Kasumi-1 (cell line): Measurements from ENCODE around the gene KCNE4.
"Not testable (repeated sequence)": the region's sequence is repeated elsewhere in the genome, so short reads cannot be mapped to it uniquely, and the experiment has no call there.

ENCODE experiments used
- DNase-seq, 2 experiments: peaks; one replicate each; lab custom pipeline; 2025; lab: John Stamatoyannopoulos, UW

The KCNE4 gene

DNA sequence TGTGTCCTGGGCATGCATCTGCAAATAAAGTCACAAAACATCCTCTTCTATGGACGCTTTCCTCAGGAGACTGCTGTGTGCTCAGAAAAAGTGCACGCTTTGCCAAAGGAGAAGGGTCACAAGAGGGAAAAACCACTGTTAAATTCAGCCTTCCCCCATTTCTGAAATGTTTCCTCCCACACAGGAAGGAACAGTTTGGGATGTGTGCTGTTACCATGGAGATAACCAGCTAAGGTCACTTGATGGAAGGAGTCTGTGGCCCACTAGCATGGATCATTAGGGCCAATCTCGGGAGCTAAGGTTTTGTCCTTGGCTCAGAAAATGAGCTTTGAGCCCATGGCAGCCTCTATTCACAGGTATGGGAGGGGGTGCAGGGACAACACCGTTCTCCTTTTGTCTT is 5.6 kb downstream of the KCNE4 start:
- no peak for DNase-seq

DNA sequence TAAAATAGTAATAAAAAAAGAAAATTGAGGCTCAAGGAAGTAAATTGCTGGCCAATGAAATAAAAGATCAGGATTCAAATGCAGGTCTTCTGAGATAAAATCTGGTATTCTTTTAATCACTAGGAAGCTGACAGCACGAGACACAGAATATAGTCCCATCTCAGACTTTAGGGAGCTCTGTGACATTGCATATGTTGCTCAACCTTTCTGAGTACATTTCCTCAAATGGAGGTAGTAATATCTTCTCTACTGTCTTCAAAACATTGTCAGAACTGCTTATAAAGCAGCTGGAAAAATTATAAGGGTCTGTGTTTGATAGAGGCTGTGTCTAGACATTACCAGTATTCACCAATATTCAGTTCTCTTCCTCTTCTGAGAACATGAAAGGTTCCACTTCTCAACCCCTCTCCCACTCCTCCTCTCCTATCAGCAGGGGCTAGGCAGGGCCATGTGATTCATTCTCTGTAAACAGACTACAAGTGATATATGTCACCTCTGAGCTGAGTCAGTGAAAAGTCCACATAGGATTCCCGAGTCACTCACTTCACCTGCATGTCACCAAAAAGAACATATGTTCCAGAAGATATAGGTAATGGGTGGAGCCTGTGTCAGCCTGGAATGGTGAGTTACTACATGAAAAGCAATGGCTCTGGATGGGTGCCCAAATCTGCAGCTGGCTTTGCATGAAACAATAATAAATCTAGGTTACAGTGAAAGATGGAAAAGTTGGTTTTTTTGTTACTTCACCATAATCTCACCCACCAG is 7.1 kb downstream of the KCNE4 start:
- DNase-seq: no peak

DNA sequence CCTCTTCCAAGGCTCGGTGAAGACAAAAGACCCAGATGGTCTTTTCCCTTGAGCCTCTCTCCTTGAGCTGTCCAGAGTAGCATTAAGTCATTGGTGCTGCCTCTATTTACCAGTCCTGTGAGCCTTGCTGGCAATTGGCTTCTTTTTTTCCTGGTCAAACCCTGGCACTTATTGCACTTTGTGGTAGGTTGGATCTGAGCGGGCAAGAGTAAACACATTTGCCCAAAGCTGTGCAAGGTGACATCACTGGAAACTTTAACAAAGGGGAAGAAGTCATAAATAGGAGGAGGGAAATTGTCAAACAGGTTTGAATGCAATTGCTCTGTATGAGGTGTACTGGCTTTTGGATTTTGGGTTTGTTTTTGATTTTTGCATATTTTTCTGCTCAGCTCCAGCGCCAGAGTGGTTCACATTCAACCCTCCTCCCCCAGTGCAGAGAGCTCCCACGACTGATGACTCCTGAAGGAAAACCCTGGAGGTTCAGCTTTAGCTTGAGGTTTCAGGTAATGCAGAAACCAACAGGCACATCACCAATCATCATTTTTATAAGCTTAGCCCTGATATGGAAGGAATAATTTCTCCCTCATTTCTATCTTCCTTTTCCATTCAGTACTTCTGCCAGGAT is 8.3 kb downstream of the KCNE4 start:
- DNase-seq: no peak

DNA sequence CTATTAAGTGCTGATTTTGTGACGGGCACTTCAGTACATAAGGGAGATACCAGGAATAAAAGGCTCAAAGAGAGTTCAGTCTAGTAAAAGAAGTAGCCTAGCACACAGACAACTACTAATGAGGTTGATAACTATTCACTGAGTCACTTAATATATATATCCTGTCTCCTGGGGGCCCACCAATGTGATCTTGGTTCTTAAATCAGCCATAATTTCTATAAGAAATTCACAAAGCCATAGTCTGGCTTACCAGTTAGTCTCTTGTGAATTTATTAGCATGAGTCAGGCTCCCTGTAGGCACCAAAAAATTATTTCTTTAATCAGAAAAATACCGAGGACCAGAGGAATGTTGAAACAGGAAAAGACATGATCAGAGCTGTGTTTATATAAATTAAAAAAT is 10.4 kb downstream of the KCNE4 start:
- no peak for DNase-seq

DNA sequence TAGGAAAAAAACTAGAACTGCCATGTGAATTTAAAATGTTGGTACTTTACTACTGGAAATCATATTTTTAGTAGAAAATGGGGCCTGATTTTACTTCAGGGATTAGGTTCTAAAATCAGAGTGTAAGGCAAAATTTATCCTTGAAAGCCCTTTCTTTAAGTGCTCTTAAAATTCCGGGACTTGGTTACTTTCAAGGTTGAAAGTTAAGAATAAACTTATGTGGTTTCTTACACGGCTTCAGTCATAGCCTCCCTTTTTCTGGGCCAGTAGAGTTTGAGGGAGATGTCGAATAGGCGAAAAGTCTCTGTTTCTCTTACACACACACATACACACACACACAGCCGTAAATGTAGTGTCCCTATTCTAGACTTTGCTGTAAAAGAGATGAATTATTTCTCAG is 13.1 kb downstream of the KCNE4 start:
- no peak for DNase-seq

DNA sequence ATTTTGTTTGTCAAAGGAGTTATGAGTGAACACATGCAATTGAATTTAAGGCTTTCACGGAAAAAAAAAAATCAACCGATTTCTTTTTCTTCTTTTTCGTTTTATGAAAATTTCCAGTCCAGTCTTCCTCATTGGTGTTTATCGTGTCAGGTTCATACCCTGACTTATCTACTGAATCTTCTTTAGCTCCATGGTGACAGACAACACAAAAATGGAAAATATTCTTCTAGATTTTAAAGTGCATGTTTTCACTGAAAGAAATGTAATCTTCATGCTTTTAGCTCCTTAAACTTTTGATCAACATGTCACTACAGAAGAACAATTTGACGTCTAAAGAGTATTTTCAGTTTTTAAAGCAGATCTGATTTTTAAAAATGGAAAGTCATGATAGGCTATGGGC is 14.7 kb downstream of the KCNE4 start:
- no peak for DNase-seq

DNA sequence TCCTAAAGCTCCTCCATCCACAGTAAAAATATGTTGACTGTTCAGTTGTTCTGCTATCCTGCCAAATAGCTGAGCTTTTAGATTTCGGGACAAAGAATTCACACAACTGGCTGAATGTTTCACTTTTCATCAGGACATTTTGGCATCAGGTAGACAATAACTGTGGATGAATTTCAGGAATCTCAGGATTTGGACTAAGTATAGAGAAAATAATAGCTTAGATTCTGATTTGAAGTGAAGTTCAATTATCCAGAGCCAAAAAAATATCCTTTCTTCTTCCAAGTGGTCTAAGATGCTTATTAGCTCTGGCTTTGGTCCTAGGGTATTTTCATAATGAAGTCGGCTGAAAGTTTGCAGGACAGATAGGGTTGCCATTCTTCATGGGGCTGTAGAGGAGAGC is 16.1 kb downstream of the KCNE4 start:
- no peak for DNase-seq

DNA sequence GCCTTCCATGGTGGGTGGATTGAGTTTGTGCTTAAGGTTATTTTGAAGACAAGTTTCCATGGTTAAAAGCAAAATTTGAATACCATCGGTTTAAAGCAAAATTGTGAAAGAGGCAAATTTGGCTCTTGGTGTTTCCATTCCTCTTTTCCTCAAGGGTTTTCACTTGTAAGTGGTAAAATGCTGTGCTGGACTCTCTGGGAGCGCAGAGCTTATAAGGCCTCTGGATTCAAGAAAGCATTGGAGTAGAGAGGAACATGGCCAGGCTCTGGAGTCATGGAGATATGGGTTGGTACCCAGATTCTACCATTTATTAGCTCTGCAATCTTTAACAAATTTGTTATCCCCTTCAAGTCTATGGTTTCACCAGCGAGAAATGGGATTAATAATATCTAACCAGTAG is 17.5 kb downstream of the KCNE4 start:
- DNase-seq: no peak

DNA sequence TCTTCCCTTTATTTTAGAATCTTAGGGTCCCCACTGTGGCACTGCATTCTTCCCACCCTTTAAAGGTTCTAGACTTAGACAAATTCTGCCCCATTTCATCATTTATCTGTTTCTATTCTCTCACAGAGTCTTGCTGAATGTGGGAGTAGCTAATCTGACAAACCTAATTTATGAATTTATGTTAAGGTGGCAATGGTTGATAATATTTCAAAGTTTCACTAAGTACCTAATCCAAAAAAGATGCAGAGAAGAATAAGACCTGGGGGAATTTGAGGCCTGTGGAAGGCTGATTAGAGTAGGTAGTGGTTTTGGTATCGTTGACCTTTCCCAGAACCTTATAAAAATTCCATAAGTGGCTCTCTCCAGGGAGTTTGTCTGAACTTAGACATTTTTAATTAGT is 18.0 kb downstream of the KCNE4 start:
- DNase-seq: no peak

DNA sequence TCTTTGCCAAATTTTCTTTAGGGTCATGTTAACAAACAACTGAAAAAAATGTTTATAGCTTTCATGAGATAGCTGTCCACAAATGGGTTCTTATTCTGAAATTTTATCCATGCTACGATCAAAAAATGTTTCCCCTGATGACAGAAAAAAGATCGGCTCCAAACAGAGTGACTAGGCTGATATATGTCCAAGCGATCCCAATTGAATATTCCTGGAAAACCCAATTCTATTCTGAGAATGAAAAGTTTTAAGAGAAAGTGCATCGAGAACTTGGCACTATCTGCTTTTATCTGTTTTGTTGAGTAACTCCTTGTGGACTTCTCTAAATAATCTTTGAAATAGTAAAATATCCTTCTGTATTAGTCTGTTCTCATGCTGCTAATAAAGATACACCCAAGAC is 19.1 kb downstream of the KCNE4 start:
- no peak for DNase-seq

DNA sequence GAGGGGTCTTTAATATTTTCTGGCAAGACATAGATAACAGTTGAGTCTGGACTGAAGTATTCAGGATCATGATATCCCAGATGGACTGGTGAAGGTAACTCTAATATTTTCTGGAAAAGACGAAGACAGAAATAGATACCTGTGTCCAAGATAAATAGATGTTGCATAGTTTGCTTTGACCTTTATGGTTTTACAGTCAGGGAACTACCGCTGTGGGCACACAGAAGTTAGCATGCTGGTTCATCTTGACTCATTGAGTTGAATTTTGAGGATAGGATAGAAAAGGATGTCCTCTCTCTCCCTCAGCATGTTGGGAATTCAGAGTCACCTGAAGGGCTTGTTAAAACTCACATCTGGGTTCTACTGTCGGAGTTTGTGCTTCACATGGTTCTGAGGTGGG is 20.8 kb downstream of the KCNE4 start:
- DNase-seq: no peak

DNA sequence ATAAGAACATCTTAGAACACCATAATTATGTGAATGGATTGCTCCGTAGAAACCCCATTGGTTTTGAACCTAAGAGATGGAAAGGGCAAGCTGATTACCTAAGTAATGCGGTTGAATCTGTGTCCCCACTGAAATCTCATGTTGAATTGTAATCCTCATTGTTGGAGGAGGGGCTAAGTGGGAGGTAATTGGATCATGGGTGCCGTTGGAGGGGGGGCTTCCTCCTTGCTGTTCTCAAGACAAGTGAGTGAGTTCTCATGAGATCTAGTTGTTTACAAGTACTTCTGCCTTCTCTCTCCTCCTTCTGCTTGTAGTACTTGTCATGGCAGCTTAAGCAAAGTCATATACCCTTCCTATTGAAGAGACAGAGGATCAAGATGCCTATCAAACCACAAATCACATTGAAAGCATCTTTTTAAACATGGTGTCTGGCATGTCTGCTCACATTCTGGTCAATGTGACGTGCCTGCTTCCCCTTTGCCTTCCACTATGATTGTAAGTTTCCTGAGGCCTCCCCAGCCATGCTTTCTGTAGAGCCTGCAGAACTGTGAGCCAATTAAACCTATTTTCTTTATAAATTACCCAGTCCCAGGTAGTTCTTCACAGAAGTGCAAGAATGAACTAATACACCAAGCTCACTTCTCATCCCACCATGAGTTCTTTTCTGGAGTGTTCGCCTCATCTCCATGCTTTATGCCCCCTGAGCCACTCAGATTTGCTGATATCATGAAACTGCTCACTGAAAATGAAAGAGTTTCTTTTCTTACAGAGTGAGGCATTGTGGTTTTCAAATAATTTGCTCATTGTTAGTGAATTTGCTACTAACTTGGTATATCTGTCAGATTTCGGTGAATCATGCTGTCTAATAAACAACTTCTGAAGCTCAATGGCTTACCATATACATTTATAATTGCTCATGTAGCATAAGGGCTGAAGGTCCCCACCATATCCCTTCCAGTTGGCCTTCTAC is 23.6 kb downstream of the KCNE4 start:
- DNase-seq: no peak

DNA sequence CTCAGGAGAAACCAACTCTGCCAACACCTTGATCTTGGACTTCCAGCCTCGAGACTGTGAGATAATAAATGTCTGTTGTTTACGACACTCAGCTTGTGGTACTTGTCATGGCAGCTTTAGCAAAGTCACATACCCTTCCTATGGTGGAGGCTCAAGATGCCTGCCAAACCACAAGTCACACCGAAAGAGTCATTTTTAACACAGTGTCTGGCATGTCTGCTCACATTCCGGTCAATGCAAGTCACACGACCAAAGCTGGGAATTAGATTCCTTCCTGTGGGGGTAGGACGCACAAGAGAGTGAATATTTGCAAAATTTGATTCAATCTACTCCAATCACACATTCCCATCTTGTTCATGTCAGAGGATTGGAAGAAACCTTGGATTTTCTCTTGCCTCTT is 24.6 kb downstream of the KCNE4 start:
- DNase-seq: no peak

DNA sequence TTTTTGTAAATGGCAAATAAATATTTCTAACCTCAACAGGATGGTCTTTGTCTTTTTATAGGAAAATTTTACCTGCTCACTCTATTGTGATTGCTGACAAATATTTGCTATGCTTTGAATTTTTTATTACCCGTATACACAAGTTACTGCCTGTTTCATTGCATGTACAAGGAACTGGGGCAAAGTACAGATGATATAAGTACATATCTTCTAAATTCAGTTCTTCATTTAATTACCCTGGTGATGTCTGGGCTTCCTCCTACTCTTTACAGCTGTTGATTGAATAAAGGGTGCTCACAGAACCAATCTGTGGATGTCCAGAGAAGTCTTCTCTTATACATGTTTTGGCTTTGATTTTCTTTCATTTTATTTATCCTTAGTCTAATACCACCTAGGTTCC is 26.5 kb downstream of the KCNE4 start:
- no peak for DNase-seq

DNA sequence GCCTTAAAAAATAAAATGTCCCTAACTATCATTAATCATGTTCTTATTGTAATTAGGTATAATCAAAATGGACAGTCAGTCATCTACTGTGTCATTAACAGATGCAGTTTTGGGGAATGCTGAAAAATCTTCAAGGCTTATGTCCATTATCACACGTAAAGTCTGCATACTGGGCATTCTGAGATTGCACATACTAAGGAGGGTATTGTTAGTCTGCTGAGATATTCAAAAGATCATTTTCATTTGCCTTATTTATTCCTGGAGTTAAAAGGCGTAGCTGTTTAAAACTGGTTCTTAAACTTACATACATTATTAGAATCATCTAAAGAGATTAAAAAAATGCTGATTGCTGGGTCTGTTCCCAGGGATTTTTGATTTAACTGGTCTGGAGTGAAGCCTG is 27.4 kb downstream of the KCNE4 start:
- no peak for DNase-seq

DNA sequence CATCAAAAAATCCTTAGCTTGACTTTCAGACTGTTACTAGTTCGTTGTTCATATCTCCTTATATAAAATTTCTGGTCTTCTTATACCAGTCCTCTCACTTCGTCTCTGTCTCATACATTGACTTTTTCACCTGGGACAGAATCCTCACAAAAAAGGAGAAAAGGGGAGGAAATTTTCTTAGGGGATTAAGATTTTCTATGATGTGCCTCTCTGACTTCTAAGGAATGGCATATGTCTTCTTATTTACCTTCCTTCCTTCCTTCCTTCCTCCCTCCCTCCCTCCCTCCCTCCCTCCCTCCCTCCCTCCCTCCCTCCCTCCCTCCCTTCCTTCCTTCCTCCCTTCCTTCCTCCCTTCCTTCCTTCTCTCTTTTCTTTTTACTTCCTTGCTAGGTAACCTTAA is 27.9 kb downstream of the KCNE4 start:
- no peak for DNase-seq

DNA sequence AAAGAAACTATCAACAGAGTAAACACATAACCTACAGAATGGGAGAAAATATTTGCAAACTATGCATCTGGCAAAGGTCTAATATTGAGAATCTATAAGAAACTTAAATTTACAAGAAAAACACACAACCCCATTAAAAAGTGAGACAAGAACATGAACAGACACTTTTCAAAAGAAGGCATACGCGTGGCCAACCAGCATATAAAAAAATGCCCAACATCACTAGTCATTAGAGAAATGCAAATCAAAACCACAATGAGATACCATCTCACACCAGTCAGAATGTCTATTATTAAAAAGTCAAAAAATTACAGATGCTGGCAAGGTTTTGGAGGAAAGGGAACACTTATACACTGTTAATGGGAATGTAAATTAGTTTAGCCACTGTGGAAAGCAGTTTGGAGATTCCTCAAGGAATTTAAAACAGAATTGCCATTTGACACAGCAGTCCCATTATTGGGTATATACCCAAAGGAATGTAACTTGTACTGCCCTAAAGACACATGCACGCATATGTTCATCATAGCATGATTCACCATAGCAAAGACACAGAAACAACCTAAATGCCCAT is 28.9 kb downstream of the KCNE4 start:
- not testable (repeated sequence) for DNase-seq

DNA sequence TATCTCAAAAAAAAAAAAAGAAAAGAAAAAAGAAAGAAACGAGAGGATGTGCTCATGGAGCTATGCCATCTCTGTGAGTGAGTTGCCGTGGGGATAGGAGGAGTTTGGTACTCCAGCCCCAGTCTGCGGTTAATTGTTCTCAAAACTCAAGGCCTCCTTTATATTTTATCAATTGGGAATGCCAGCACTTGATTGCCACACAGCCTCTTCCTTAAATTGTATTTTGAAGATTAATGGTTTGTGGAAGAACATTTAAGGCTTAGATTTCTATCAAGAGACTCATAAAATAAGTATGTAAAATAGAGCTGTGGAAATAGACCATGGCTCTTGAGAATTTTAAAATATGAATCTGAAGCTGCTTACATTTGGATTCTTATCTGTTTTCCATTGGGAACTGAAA is 29.8 kb downstream of the KCNE4 start:
- no peak for DNase-seq

DNA sequence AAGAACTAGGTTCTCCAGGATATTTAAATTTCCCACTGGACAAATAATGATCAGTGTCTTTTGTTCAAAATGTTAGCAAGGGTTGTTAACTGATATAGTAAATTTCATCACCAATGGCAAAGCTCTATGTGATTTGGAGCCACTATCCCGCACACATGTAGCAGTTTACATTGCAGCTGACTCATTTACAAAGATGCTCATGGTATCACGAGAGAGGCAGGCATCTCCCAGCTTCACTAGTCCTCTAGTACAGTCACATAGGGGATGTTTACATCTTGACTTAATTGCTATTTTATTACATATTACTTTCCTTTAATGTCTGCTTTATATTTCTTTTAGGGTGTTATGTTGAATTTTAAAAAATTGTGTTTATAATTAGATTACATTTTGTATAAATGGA is 30.7 kb downstream of the KCNE4 start:
- DNase-seq: no peak

DNA sequence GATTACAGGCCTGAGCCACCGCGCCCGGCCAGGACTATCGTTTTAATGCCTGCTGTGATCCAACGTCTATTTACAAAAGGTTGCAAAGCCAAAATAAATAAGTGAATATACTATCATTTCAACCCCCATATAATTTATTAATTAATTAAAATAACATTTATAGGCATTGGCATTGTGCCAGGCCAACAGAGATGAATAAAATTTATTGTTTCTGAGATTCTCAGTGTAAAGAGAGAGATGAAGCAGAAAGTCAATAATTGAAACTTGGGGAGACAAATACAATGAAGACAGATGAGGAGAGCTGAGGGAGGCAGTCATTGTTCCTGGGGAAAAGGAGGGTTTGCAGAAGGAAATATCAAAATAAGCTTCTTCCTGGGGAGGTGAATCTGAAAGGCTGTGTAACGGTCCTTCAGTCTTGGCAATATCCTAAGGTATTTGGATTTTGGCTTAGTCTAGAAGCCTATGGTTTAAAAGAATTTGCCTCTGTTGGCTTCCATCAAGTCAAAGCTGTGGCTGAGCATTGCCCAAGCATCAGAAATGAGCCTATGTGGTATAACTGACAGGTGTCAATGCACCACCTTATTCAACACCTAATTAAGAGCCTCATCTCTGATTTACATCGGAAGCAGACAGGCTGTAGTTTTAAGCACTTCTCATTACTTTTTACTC is 31.5 kb downstream of the KCNE4 start:
- no peak for DNase-seq

DNA sequence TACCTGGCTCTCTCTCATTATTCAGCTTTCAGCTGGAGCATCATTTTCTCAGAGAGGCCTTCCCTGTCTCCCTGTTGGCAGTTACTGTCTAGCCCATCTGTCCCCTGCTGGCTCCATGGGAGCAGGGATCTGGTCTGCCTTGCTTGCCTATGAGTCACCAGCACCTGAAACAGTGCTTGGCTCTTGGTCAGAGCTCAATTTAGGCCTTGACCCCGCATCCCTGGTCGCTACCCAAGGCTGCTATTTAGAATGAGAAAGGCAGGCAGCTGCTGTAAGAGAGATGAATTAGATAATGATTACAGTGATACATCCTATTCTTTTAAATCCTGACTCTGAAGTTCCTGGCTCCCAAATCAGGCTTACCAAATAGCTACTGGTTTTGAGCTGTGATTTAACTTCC is 32.9 kb downstream of the KCNE4 start:
- DNase-seq: no peak

DNA sequence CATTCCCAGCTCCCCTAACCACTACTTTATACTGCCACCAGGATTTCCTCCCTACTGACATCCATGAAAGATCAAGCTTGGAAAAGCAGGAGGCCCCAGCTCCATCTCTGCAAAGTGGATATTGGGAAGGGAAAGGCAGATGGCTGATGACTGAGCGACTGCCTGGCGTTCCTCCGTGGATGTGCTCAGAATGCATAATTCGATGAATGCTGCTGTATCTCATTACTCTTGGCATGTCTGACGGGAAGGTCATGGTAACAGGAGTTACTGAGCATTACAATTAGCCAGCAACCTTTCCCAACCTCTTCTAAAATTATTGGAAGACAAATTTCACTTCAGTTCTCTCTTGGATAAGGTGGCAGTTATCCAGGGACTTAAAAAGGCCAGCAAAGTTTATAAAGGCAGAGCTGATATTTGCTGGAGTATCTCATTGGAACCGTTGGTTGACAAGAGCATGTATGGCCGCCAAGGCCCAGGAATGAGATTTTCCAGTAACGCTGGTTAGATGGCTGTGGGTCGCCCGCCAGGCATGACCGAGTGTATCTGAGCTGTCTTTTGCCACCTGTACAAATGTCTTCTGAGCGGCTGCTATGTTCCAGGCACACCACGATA is 34.5 kb downstream of the KCNE4 start:
- DNase-seq: no peak
